HG02852 (cell line): ENCODE data around the gene PTPN13.

Experiments
- ATAC-seq: cut with Tn5 transposase; IDR thresholded peaks from one replicate; pipeline ENCODE4 v1.9.1; 2021; ENCODE audit warnings: mild to moderate bottlenecking, moderate library complexity; ENCODE audit not compliant: unreplicated experiment

The PTPN13 gene

GRCh38 chr4:86853209-86853608 lies 259.1 kb downstream of the PTPN13 start:
- ATAC-seq, result no peak

DNA sequence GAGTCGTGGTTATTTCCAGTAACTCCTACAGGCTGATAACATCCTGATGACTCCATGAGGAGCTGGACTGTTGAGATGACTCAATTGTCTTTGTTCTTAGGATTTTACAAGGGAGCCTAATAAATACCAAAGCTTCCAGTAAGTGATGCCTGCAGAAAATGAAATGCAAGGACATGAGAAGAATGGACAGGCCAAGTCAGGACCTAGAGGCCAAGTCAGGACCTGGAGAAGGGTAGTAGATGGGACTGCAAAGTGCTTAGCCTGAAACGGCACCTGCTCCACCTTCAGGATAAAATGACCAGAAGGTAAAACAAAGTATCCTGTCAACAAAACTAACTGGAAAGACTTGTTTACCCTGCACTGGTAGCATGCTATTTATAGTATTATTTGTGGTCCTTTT lies 261.5 kb downstream of the PTPN13 start:
- ATAC-seq, result no peak

GRCh38 chr4:86856896-86857295 lies 262.8 kb downstream of the PTPN13 start:
- ATAC-seq, result no peak

GRCh38 chr4:86857341-86858052 lies 263.4 kb downstream of the PTPN13 start:
- no peak for ATAC-seq
